ENCODE measurements around the gene TULP4. TPM values are rescaled to one million over a fixed set of nuclear protein-coding genes. Genes with fewer than 3 reads are reported as not detected.

The TULP4 gene
- total and polyA plus RNA-seq, 2 of the 8 experiments (the other 6 are each of a cell fraction or from before 2014, with no cell fraction given) = 7.7 to 51.6 TPM

DNA sequence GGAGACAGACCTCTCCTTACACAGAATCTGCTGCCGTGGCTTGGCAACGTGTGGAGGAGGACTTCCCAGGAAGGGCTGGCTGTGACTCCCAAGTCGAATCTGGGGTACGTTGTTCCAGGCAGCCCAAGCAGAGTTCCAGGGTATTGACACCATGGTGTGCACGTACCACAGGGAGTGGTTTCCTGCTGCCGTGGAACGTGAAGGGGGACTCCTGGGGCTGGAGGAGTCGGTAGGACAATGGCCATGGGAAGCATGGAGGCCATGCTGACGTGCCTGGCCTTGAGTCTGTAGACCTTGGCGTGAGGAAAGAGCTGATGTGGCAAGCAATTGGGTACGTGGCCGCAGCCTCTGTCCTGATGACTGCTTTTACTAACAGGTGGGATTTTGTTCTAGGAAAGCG is 119.3 kb downstream of the TULP4 start (continued):
- no peak for TF ChIP-seq MAFK (IDR thresholded peaks at IDR 0.05; ENCODE audit: low read depth, low read length)
- no peak for TF ChIP-seq SIN3A (conservative IDR thresholded peaks at IDR 0.05 in 1 of 2, IDR thresholded peaks at IDR 0.05 in 1 of 2; ENCODE audit: low read depth in 1 of 2, low read length in 2 of 2)
- TF ChIP-seq EP300 (IDR thresholded peaks at IDR 0.05; ENCODE audit: borderline replicate concordance in 1 of 2, low read depth in 2 of 2, low read length in 2 of 2) = no peak
- TF ChIP-seq POLR2AphosphoS5 (IDR thresholded peaks at IDR 0.05; ENCODE audit: low read depth, low read length) = no peak
- TF ChIP-seq TAF7 (optimal IDR thresholded peaks at IDR 0.05; ENCODE audit: borderline replicate concordance, low read depth, low read length) = no peak
